SK-N-SH (cell line): ENCODE data around the gene MED12. TPM values are rescaled to one million over a fixed set of nuclear protein-coding genes. Genes with fewer than 3 reads are reported as not detected.

Experiments
- CTCF ChIA-PET: fragments of 300-600, 350-600 bp; formaldehyde crosslinking; extraction: SDS; loops from one replicate; lab custom pipeline; 2021; lab: Yijun Ruan, JAX
- POLR2A ChIA-PET: fragments of 350-600 bp; sonication (Branson Sonifier 250); formaldehyde crosslinking; extraction: SDS; loops from one replicate; lab custom pipeline; 2020; ENCODE audit warnings: antibody characterized with exemption, inconsistent platforms; lab: Yijun Ruan, JAX
- DNase-seq: peaks from one replicate; pipeline ENCODE4 v3.0.0; 2012
- H2AFZ ChIP-seq: fragments of 200-600 bp; sonication (generic); 2 replicates; pipeline ENCODE4 v1.8.1; 2016; ENCODE audit warnings: antibody characterized with exemption, mild to moderate bottlenecking, low read depth
- H3F3A ChIP-seq: fragments of 200-600 bp; sonication (generic); replicated peaks from 2 replicates; pipeline ENCODE3; 2016; ENCODE audit warnings: antibody characterized with exemption, mild to moderate bottlenecking; ENCODE audit not compliant: insufficient read depth
- H3K27ac ChIP-seq, 2 experiments: fragments of 200-500 bp in 1 of 2; fragments of 200-600 bp in 1 of 2; sonication (Bioruptor generic) in 1 of 2; sonication (generic), shearing (Covaris generic) in 1 of 2; 2 replicates each; pipeline versions ENCODE4 v1.5.1 to v1.6.1; 2014 to 2016; ENCODE audit warnings: low read depth in 2 of 2, inconsistent platforms in 1 of 2, low read length in 1 of 2, mild to moderate bottlenecking in 1 of 2, mixed read lengths in 1 of 2
- H3K27me3 ChIP-seq: fragments of 200-600 bp; sonication (generic), shearing (Covaris generic); 2 replicates; pipeline ENCODE4 v1.6.1; 2016; ENCODE audit warnings: mixed run types; ENCODE audit not compliant: insufficient read depth
- H3K36me3 ChIP-seq, 2 experiments: fragments of 200-500 bp in 1 of 2; fragments of 200-600 bp in 1 of 2; sonication (Bioruptor generic) in 1 of 2; sonication (generic) in 1 of 2; replicated peaks in 1 of 2; 2 replicates each; pipeline versions ENCODE3 to v1.5.1; 2014 to 2016; ENCODE audit warnings: low read length in 1 of 2, mild to moderate bottlenecking in 1 of 2; ENCODE audit not compliant: insufficient read depth in 2 of 2, control insufficient read depth in 1 of 2
- H3K4me1 ChIP-seq, 2 experiments: fragments of 200-500 bp in 1 of 2; fragments of 200-600 bp in 1 of 2; sonication (Bioruptor generic) in 1 of 2; sonication (generic), shearing (Covaris generic) in 1 of 2; 2 replicates each; pipeline versions ENCODE4 v1.5.1 to v1.6.1; 2014 to 2016; ENCODE audit warnings: low read depth in 1 of 2, low read length in 1 of 2, mixed run types in 1 of 2; ENCODE audit not compliant: insufficient read depth in 2 of 2, control insufficient read depth in 1 of 2
- H3K4me2 ChIP-seq: fragments of 200-600 bp; sonication (generic), shearing (Covaris generic); 2 replicates; pipeline ENCODE4 v1.6.1; 2017; ENCODE audit warnings: mixed run types
- H3K4me3 ChIP-seq, 2 experiments: fragments of 200-500 bp in 1 of 2; fragments of 200-600 bp in 1 of 2; sonication (Bioruptor generic) in 1 of 2; sonication (generic), shearing (Covaris generic) in 1 of 2; 2 replicates each; pipeline versions ENCODE4 v1.5.1 to v1.8.1; 2014 to 2016; ENCODE audit warnings: low read depth in 2 of 2, inconsistent platforms in 1 of 2, low read length in 1 of 2, mild to moderate bottlenecking in 1 of 2, mixed read lengths in 1 of 2, moderate library complexity in 1 of 2
- H3K79me2 ChIP-seq: fragments of 200-600 bp; sonication (generic); 2 replicates; pipeline ENCODE4 v1.8.1; 2017; ENCODE audit warnings: mild to moderate bottlenecking; ENCODE audit not compliant: insufficient read depth
- H3K9ac ChIP-seq: fragments of 200-600 bp; sonication (generic); 2 replicates; pipeline ENCODE4 v1.6.1; 2017; ENCODE audit warnings: mixed run types
- H3K9me2 ChIP-seq: fragments of 200-600 bp; sonication (generic); 2 replicates; pipeline ENCODE4 v1.6.1; 2017; ENCODE audit warnings: mixed run types
- H3K9me3 ChIP-seq: fragments of 200-600 bp; sonication (generic); 2 replicates; pipeline ENCODE4 v1.6.1; 2017; ENCODE audit warnings: mixed run types, mild to moderate bottlenecking, moderate library complexity
- H4K20me1 ChIP-seq: fragments of 200-600 bp; sonication (generic); 2 replicates; pipeline ENCODE4 v1.6.1; 2017; ENCODE audit warnings: mild to moderate bottlenecking, mixed run types; ENCODE audit not compliant: insufficient read depth
- CHD2 ChIP-seq: fragments of 150-350 bp; IDR thresholded peaks from 2 replicates; pipeline ENCODE4 v1.6.1; 2018; ENCODE audit warnings: low read length; ENCODE audit not compliant: partially characterized antibody
- ELF1 ChIP-seq: IDR thresholded peaks from 2 replicates; pipeline ENCODE4 v1.4.0; 2012
- EP300 ChIP-seq, 2 experiments: IDR thresholded peaks; 2 replicates each; pipeline versions ENCODE4 v1.4.0 to v1.6.1; 2012; ENCODE audit warnings: borderline replicate concordance in 1 of 2, low read depth in 1 of 2, low read length in 1 of 2
- FOSL2 ChIP-seq: IDR thresholded peaks from 2 replicates; pipeline ENCODE4 v1.4.0; 2012; ENCODE audit warnings: low read depth, mild to moderate bottlenecking, moderate library complexity, borderline replicate concordance
- FOXJ3 ChIP-seq: sonication (generic); formaldehyde crosslinking; IDR thresholded peaks from 2 replicates; pipeline ENCODE4 v1.5.1; 2020; ENCODE audit warnings: mild to moderate bottlenecking, missing genetic modification reagents
- GABPA ChIP-seq: IDR thresholded peaks from 2 replicates; pipeline ENCODE4 v1.4.0; 2012; ENCODE audit warnings: low read depth, mild to moderate bottlenecking
- GATA2 ChIP-seq: sonication (generic); formaldehyde crosslinking; IDR thresholded peaks from 2 replicates; pipeline ENCODE4 v1.5.0; 2020; ENCODE audit warnings: mild to moderate bottlenecking, missing genetic modification reagents
- JUND ChIP-seq: IDR thresholded peaks from 2 replicates; pipeline ENCODE4 v1.4.0; 2012
- NFIC ChIP-seq: IDR thresholded peaks from 2 replicates; pipeline ENCODE4 v1.4.0; 2012; ENCODE audit warnings: borderline replicate concordance
- NRF1 ChIP-seq: IDR thresholded peaks from 2 replicates; pipeline ENCODE4 v1.6.1; 2012; ENCODE audit warnings: low read depth, mild to moderate bottlenecking, low read length
- POLR2AphosphoS5 ChIP-seq: IDR thresholded peaks from 2 replicates; pipeline ENCODE4 v1.6.1; 2012; ENCODE audit warnings: low read depth, low read length
- RAD21 ChIP-seq: IDR thresholded peaks from 2 replicates; pipeline ENCODE4 v1.6.1; 2012; ENCODE audit warnings: mild to moderate bottlenecking, low read length
- RCOR1 ChIP-seq: fragments of 150-350 bp; IDR thresholded peaks from 2 replicates; pipeline ENCODE4 v1.6.1; 2017; ENCODE audit warnings: antibody characterized with exemption, low read length
- REST ChIP-seq: IDR thresholded peaks from 2 replicates; pipeline ENCODE4 v1.6.1; 2012; ENCODE audit warnings: mild to moderate bottlenecking, low read depth, low read length, moderate library complexity
- RXRA ChIP-seq: IDR thresholded peaks from 2 replicates; pipeline ENCODE4 v1.4.0; 2012; ENCODE audit warnings: low read depth, mild to moderate bottlenecking, borderline replicate concordance
- SIN3A ChIP-seq: IDR thresholded peaks from 2 replicates; pipeline ENCODE4 v1.6.1; 2012; ENCODE audit warnings: low read depth, mild to moderate bottlenecking, low read length, moderate library complexity, borderline replicate concordance
- TAF1 ChIP-seq: IDR thresholded peaks from 2 replicates; pipeline ENCODE4 v1.6.1; 2012; ENCODE audit warnings: low read depth, mild to moderate bottlenecking, low read length, moderate library complexity, borderline replicate concordance
- TEAD4 ChIP-seq: IDR thresholded peaks from 2 replicates; pipeline ENCODE4 v1.4.0; 2012; ENCODE audit warnings: mild to moderate bottlenecking, borderline replicate concordance; ENCODE audit not compliant: insufficient read depth
- USF1 ChIP-seq: IDR thresholded peaks from 2 replicates; pipeline ENCODE4 v1.4.0; 2012; ENCODE audit warnings: low read depth, borderline replicate concordance
- YY1 ChIP-seq: IDR thresholded peaks from 2 replicates; pipeline ENCODE4 v1.4.0; 2012; ENCODE audit warnings: low read depth, mild to moderate bottlenecking
- WGBS: methylation state at CpG from one replicate; pipeline ENCODE4 v1.1.6; 2017; ENCODE audit warnings: low lambda C conversion rate; 5-methylcytosine and 5-hydroxymethylcytosine counted together
- polyA plus RNA-seq, 3 experiments: library from polyadenylated mRNA; depleted of rRNA; stranded (reverse); fragments of >200 nt; gene quantifications; 2 replicates each; pipeline ENCODE4 v1.2.3, GENCODE V29; 2012

Gene MED12
- polyA plus RNA-seq, 1 of the 3 experiments (the other 2 are of a cell fraction), result 18.5 TPM

GRCh38 chrX:71158603-71159002 is 40.2 kb downstream of the MED12 start (continued):
- no peak for TF ChIP-seq REST
- TF ChIP-seq, all 33 proteins: peak for 0

- POLR2A ChIA-PET, result no interaction called here
- peaks cover 23% of the 10 kb centered on the region; the same call in 1 of the 2 replicates for H3K27me3 ChIP-seq
- 45% methylated on average over 5 of the region's 5 CpGs for whole genome bisulfite sequencing
- H3F3A ChIP-seq, result no peaks in the 10 kb centered on the region
- CTCF ChIA-PET, result no interaction called here
- H3K4me2 ChIP-seq, result no peak overlapping the region
- H3K9me3 ChIP-seq, result no peaks in the 10 kb centered on the region
- H3K36me3 ChIP-seq, result no peaks in the 10 kb centered on the region
- no peak for DNase-seq
- no peaks in the 10 kb centered on the region for H4K20me1 ChIP-seq
- no peak overlapping the region for H3K27ac ChIP-seq
- H3K79me2 ChIP-seq, result no peaks in the 10 kb centered on the region
- no peaks in the 10 kb centered on the region for H3K4me1 ChIP-seq
- no peak overlapping the region for H3K9ac ChIP-seq
- H2AFZ ChIP-seq, result no peak overlapping the region
- TF ChIP-seq RAD21, result no peak
- no peak overlapping the region for H3K4me3 ChIP-seq
- H3K9me2 ChIP-seq, result no peaks in the 10 kb centered on the region
These were observed 40.9 kb downstream of the MED12 start for GRCh38 chrX:71159335-71159734.

- no peak for DNase-seq
- H3K9me3 ChIP-seq, result no peaks in the 10 kb centered on the region
- no peak overlapping the region for H3K27ac ChIP-seq
- peaks cover 26% of the 10 kb centered on the region for H3K27me3 ChIP-seq
- no peaks in the 10 kb centered on the region for H3K9me2 ChIP-seq
- H3K9ac ChIP-seq, result no peak overlapping the region
- no peaks in the 10 kb centered on the region for H4K20me1 ChIP-seq
- no peaks in the 10 kb centered on the region for H3F3A ChIP-seq
- CTCF ChIA-PET, result no interaction called here
- H2AFZ ChIP-seq, result no peak overlapping the region
- H3K36me3 ChIP-seq, result no peaks in the 10 kb centered on the region
- H3K4me3 ChIP-seq, result no peak overlapping the region
- H3K4me2 ChIP-seq, result no peak overlapping the region
- POLR2A ChIA-PET, result no interaction called here
- 62% methylated on average over 3 of the region's 3 CpGs for WGBS
- TF ChIP-seq GABPA (no peak), FOXJ3 (CRISPR knock-in tag) (no peak), RXRA (no peak), TAF1 (no peak), REST (no peak), NRF1 (no peak), NFIC (no peak), FOSL2 (no peak), TEAD4 (no peak), JUND (no peak), SIN3A (no peak), RCOR1 (no peak), CHD2 (no peak), POLR2AphosphoS5 (no peak), ELF1 (no peak), USF1 (no peak), GATA2 (CRISPR knock-in tag) (no peak), YY1 (no peak), EP300 (IDR thresholded peaks at IDR 0.05; ENCODE audit: borderline replicate concordance in 1 of 2, low read depth in 1 of 2, low read length in 1 of 2) (no peak)
- H3K79me2 ChIP-seq, result no peaks in the 10 kb centered on the region
- H3K4me1 ChIP-seq, result no peaks in the 10 kb centered on the region
These were observed 42.1 kb downstream of the MED12 start for GRCh38 chrX:71160475-71160874.
